SIG-M5 treated with dmso at 0.1 percent for 504 hours (cell line): ENCODE results near the gene LRP6.
"Not testable (repeated sequence)": the region's sequence is repeated elsewhere in the genome, so short reads cannot be mapped to it uniquely, and the experiment has no call there.

Source experiments
- DNase-seq: peaks from one replicate; lab custom pipeline; 2025; ENCODE audit not compliant: unreplicated experiment; lab: John Stamatoyannopoulos, UW

LRP6 gene

DNA sequence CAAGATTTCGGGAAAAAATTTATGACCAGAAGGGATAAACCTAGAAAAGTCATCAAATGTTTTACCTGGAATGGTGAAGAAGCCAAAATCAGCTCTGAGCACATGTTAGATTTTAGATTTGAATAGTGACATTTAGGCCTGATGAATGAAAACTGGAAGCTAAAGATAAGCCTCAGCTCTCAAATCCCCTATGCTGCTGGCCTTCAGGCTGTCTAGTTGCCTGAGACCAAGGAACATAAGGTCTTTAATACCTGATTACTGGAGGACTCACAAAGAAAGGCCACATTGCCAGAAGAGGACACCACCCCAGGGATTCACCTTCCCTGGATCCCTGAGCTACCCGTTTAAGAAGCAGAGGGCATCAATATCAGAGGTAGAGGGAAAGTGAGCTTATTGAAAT is 139.5 kb downstream of the LRP6 start:
- DNase-seq = no peak

GRCh38 chr12:12126551-12126950 is 140.3 kb downstream of the LRP6 start:
- DNase-seq = no peak

DNA sequence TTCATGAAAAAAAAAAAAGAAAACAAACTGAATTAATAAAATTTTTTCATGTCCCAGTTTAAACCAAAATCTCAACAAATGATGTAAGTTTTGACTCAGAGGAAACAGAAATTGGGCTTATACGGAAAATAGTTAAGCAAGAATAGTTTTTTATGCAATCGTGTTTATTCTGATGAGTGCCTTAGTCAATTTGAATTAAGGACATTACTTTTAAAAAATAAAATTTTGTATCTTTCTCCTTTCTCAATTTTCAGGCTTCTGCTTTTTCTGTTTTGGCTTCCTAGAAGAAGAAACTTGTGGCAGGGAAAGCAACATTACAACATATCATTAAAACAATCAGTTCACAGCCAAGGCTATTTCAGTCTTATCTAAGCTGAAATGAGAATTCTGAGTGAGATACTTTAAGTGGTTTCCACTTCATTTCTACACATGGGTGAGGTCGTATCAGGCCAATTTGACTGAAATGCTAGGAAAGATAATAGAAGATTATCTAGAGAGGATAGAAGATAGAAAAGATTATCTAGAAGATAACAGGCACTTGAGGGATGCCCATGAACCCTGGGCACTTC is 143.7 kb downstream of the LRP6 start:
- DNase-seq = no peak

DNA sequence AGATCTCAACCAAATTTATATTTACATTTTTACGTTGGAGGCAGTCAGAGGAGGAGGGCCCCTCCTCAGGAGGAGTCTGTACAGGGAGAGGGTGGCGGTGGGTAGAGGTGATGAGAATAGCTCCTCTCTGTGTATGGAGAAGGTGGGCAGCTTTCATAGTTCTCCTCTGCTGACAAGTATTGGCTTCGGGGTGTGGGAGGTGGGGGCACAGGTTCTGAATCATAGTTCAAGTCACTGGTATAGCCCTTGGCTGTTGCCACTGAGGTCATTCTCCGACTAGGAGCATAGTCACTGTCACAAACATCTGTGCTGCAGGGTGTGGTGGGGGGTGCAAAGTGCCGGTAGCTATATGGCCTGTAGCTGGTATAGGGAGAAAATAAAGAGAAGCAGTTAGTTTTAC is 145.8 kb downstream of the LRP6 start:
- DNase-seq = no peak

DNA sequence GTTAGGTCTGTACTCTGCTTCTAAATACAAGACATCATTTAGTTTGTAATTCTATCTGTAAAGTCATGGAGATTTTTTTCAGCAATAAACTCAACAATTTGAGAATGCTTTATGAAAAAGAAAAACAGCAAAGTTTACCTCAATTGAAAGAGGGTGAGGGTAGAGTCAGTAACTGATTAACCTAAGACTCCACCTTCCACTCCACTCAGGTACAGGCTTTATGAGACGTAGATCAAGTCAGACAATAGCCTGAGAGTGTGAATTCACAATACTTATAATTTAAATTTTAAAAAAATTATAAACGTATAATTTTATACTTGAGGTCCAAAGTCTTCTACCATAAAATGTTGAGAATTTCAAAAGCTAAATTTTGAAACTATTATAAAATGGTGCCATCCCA is 150.2 kb downstream of the LRP6 start:
- DNase-seq = no peak

- DNase-seq = no peak
These were observed 151.3 kb downstream of the LRP6 start for GRCh38 chr12:12115514-12115913.

- not testable (repeated sequence) for DNase-seq
These were observed 155.8 kb downstream of the LRP6 start for GRCh38 chr12:12110923-12111555.

DNA sequence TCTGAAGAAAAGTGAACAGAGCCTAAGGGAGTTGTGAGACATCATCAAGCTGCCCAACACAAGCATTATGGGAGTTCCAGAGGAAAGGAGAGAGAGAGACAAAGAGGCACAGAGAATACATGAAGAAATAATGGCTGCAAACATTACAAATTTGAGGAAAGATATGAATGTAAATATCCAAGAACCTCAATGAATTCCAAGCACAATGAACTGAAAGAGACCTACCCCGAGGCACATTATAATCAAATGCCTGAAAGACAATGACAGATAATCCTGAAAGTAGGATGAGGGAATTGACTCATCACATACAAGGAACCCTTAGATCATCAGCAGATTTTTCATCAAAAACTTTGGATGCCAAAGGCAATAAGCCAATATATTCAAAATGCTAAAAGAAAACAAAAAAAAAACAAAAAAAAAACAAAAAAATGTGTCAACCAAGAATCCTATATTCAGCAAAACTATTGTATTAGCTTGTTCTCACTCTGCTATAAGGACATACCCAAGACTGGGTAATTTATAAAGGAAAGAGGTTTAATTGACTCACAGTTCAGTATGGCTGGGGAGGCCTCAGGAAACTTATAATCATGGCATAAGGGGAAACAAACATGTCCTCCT is 158.3 kb downstream of the LRP6 start:
- no peak for DNase-seq

- no peak for DNase-seq
These were observed 159.2 kb downstream of the LRP6 start for GRCh38 chr12:12107678-12108077.

DNA sequence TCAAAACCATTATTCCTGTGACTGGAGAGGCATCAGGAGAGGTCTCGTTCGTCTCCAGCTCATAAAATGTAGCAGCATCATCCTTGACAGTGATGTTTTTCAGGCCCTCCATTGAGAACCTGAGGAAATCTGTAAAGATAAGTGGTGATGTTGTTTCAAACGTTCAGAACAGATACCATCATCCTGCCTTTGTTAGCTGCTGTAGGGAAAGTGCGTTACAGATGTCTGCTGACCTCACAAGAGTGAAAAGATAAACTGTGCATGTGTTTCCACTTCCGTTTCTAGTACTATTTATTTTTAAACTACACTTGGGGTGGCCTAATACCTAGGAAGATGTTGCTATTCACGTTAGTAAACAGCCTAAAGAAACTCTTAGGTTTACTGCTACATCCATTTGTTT is 167.7 kb downstream of the LRP6 start:
- no peak for DNase-seq

- no peak for DNase-seq
These were observed 168.2 kb downstream of the LRP6 start for GRCh38 chr12:12098691-12099015.

DNA sequence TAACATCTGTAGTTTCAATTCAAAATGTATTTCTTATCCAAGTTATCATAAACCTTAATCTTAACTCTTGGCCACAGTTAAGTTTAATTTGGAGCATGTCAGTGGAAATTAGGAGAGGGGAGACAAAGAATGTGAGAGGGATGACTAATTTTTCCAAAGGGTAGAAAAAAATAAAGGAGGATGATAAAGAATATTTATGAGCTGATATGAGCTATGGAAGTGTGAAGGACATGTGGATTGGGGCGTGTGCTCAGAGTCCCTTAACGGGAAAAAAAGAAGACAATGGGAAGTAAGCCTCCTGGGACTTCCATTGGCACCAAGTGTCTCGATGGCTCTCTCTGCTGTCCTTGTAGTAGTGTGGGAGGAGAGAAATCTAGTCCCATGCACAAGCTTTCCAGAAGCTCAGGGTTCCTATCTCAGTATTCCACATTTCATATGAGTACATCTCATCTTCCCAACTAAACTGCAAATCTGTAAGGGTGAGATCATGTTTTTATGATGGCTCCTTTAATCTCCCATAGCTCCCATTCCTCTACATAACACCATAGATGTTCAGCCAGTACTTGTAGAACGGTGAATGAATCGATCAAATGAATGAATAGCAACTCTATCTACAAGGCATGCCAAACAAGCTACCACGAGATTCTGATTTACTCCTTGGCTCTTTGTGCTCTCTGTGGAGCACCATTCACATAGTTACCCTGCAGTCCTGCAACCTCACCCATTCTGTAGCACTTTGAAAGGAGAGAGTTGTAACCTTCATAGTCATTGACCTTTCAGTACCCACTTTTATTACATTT is 168.8 kb downstream of the LRP6 start:
- DNase-seq = no peak

GRCh38 chr12:12095021-12095420 is 171.8 kb downstream of the LRP6 start:
- no peak for DNase-seq

DNA sequence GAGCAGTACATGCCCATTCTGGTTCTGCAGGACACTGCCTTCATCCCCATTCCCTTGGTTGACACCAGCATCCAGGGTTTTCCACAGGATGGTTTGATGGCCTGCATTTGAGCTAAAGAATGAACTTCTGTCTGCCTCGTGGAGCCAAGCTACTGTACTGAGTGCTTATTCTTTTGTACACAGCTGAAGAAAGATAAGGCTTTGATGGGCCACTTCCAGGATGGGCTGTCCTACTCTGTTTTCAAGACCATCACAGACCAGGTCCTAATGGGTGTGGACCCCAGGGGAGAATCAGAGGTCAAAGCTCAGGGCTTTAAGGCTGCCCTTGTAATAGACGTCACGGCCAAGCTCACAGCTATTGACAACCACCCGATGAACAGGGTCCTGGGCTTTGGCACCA is 172.4 kb downstream of the LRP6 start:
- DNase-seq = no peak

GRCh38 chr12:12091977-12092663 is 174.7 kb downstream of the LRP6 start:
- no peak for DNase-seq

GRCh38 chr12:12091071-12091470 is 175.8 kb downstream of the LRP6 start:
- DNase-seq = no peak

GRCh38 chr12:12088761-12089160 is 178.1 kb downstream of the LRP6 start:
- no peak for DNase-seq

- no peak for DNase-seq
These were observed 178.7 kb downstream of the LRP6 start for GRCh38 chr12:12088147-12088546.

- DNase-seq = no peak
These were observed 179.2 kb downstream of the LRP6 start for GRCh38 chr12:12087693-12088034.

GRCh38 chr12:12086973-12087692 is 179.7 kb downstream of the LRP6 start:
- no peak for DNase-seq

- no peak for DNase-seq
These were observed 180.5 kb downstream of the LRP6 start for GRCh38 chr12:12086362-12086761.
